ENCODE measurements around the gene PUS10.
"Not testable (repeated sequence)": the region's sequence is repeated elsewhere in the genome, so short reads cannot be mapped to it uniquely, and the experiment has no call there.

Gene PUS10

GRCh38 chr2:60938301-60938700, 79.8 kb downstream of the PUS10 start:
- no peak for DNase-seq
- Mint-ChIP-seq H3K9me3 (no peaks in the 10 kb centered on the region), H3K4me3 (no peak overlapping the region), H3K4me1 (peaks cover 41% of the 10 kb centered on the region), H3K27ac (peak overlapping the region in 1 of 2 donors; percentile 12), H3K27me3 (no peaks in the 10 kb centered on the region)
- ATAC-seq, result no peak

GRCh38 chr2:60936757-60937156, 81.3 kb downstream of the PUS10 start:
- peak; percentile 20 for ATAC-seq
- no peak for DNase-seq
- H3K9me3 Mint-ChIP-seq, result no peaks in the 10 kb centered on the region
- peaks cover 41% of the 10 kb centered on the region for H3K4me1 Mint-ChIP-seq
- no peaks in the 10 kb centered on the region for H3K27me3 Mint-ChIP-seq
- H3K4me3 Mint-ChIP-seq, result no peak overlapping the region
- H3K27ac Mint-ChIP-seq, result no peak overlapping the region

- no peak for ATAC-seq
- H3K27ac Mint-ChIP-seq, result no peak overlapping the region
Measured at GRCh38 chr2:60934165-60934722, 83.8 kb downstream of the PUS10 start.

DNA sequence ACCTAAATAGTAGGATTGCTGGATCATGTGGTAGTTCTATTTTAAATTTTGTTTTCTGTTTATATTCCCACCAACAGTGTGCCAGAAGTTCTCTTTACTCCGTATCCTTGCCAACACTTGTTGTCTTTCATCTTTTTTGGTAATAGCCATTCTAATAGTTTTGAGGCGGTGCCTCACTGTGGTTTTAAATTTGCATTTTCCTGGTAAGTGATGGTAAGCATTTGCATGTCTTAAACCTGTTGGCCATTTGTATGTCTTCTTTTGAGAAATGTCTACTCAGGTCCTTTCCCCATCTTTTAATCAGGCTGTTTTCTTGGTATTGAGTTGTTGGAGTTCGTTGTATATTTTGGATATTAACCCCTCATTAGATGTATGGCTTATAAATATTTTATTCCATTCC, 85.1 kb downstream of the PUS10 start:
- DNase-seq (no peak), ATAC-seq (no peak)
- Mint-ChIP-seq H3K4me1 (peaks cover 23% of the 10 kb centered on the region), H3K9me3 (no peaks in the 10 kb centered on the region), H3K27ac (no peak overlapping the region), H3K4me3 (no peak overlapping the region), H3K27me3 (no peaks in the 10 kb centered on the region)

More at GRCh38 chr2:60934165-60934722, 83.8 kb downstream of the PUS10 start:
- no peaks in the 10 kb centered on the region for H3K9me3 Mint-ChIP-seq
- DNase-seq, result no peak
- peaks cover 35% of the 10 kb centered on the region for H3K4me1 Mint-ChIP-seq
- H3K4me3 Mint-ChIP-seq, result no peak overlapping the region
- H3K27me3 Mint-ChIP-seq, result no peaks in the 10 kb centered on the region

DNA sequence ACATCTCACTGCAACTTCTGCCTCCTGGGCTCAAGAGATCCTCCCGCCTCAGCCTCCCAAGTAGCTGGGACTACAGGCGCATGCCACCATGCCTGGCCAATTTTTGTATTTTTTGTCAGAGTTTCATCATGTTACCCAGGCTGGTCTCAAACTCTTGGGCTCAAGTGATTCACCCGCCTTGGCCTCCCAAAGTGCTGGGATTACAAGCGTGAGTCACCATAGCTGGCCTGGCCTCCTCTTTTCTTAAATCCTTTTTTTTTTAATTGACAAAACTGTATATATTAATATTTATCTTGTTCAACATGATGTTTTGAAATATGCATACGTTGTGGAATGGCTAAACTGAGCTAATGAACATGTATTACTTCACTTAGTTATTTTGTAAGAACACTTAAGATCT, 86.0 kb downstream of the PUS10 start:
- ATAC-seq, H3K4me3 Mint-ChIP-seq, DNase-seq, H3K9me3 Mint-ChIP-seq, H3K27me3 Mint-ChIP-seq: not testable (repeated sequence)
- H3K27ac Mint-ChIP-seq, result peak overlapping the region in 1 of 2 donors; percentile 67
- peaks cover 16% of the 10 kb centered on the region for H3K4me1 Mint-ChIP-seq

- DNase-seq (no peak), ATAC-seq (no peak)
- Mint-ChIP-seq H3K4me3 (no peak overlapping the region), H3K27me3 (no peaks in the 10 kb centered on the region), H3K9me3 (peaks cover 7 to 19% of the 10 kb centered on the region in 2 donors), H3K4me1 (peaks cover 14% of the 10 kb centered on the region), H3K27ac (no peak overlapping the region)
Measured at GRCh38 chr2:60926741-60927552, 91.1 kb downstream of the PUS10 start.

GRCh38 chr2:60925994-60926740, 91.9 kb downstream of the PUS10 start:
- ATAC-seq, result no peak
- no peaks in the 10 kb centered on the region for H3K27me3 Mint-ChIP-seq

DNA sequence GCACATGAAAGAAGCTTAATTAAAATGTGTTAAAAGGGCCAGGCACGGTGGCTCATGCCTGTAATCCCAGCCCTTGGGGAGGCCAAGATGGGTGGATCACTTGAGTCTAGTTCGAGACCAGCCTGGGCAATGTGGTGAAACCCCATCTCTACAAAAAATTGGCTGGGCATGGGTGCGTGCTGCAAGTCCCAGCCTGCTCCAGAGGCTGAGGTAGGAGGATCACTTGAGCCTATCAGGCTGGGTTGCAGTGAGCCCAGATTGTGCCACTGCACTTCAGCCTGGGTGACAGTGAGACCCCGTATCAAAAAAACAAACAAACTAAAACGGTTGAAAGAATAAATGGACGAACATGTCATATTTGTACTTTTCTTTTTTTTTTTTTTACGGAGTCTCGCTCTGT, 110.7 kb downstream of the PUS10 start:
- DNase-seq (no peak), ATAC-seq (no peak)
- no peak overlapping the region for H3K4me3 Mint-ChIP-seq
- H3K27ac Mint-ChIP-seq, result no peak overlapping the region
- peaks cover 41% of the 10 kb centered on the region for H3K4me1 Mint-ChIP-seq
- H3K27me3 Mint-ChIP-seq, result no peaks in the 10 kb centered on the region
- H3K9me3 Mint-ChIP-seq, result no peaks in the 10 kb centered on the region

More at GRCh38 chr2:60925994-60926740, 91.9 kb downstream of the PUS10 start:
- peaks cover 14% of the 10 kb centered on the region for H3K4me1 Mint-ChIP-seq
- H3K27ac Mint-ChIP-seq, result peak overlapping the region in 1 of 2 donors; percentile 22
- H3K4me3 Mint-ChIP-seq, result no peak overlapping the region
- no peak for DNase-seq
- peaks cover 7 to 19% of the 10 kb centered on the region in 2 donors for H3K9me3 Mint-ChIP-seq

- Mint-ChIP-seq H3K27ac (peak overlapping the region in 1 of 2 donors; percentile 86), H3K4me1 (peaks cover 36% of the 10 kb centered on the region), H3K4me3 (no peak overlapping the region), H3K27me3 (no peaks in the 10 kb centered on the region), H3K9me3 (no peaks in the 10 kb centered on the region)
- no peak for DNase-seq
- ATAC-seq, result no peak
Measured at GRCh38 chr2:60906395-60906794, 111.7 kb downstream of the PUS10 start.

- not testable (repeated sequence) for H3K27me3 Mint-ChIP-seq, H3K9me3 Mint-ChIP-seq, H3K4me3 Mint-ChIP-seq, ATAC-seq, DNase-seq
- peaks cover 39% of the 10 kb centered on the region for H3K4me1 Mint-ChIP-seq
- peak overlapping the region in 1 of 2 donors; percentile 61 for H3K27ac Mint-ChIP-seq
Measured at GRCh38 chr2:60905867-60906266, 112.2 kb downstream of the PUS10 start.

DNA sequence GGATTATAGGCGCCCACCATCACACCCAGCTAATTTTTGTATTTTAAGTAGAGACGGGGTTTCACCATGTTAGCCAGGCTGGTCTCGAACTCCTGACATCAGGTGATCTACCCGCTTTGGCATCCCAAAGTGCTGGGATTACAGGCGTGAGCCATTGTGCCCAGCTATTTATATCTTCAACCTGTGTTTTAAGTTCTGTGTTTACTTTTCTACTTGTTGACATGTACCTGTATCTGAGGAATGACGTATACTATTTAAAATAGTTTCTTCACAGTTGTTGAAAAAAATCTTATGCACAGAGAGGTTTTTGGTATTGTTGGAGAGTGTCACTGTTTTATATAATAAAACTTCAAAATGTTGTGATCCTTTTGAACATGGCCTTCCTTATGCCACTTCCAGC, 116.8 kb downstream of the PUS10 start:
- H3K4me1 Mint-ChIP-seq, result peaks cover 74% of the 10 kb centered on the region
- H3K27me3 Mint-ChIP-seq, DNase-seq, H3K27ac Mint-ChIP-seq, H3K9me3 Mint-ChIP-seq, ATAC-seq, H3K4me3 Mint-ChIP-seq: not testable (repeated sequence)

GRCh38 chr2:60899892-60900249, 118.2 kb downstream of the PUS10 start:
- no peaks in the 10 kb centered on the region for H3K27me3 Mint-ChIP-seq
- ATAC-seq, result peak; percentile 61
- peaks cover 60% of the 10 kb centered on the region for H3K4me1 Mint-ChIP-seq
- peak overlapping the region in 1 of 2 donors; percentile 43 for H3K4me3 Mint-ChIP-seq
- no peak for DNase-seq
- peak overlapping the region in 1 of 2 donors; percentile 81 for H3K27ac Mint-ChIP-seq
- no peaks in the 10 kb centered on the region for H3K9me3 Mint-ChIP-seq

GRCh38 chr2:60899230-60899891, 118.7 kb downstream of the PUS10 start:
- peaks cover 57% of the 10 kb centered on the region for H3K4me1 Mint-ChIP-seq
- H3K9me3 Mint-ChIP-seq, result no peaks in the 10 kb centered on the region
- H3K27me3 Mint-ChIP-seq, result no peaks in the 10 kb centered on the region
- peak overlapping the region; percentile 81 to 94 for H3K27ac Mint-ChIP-seq
- peak; percentile 97 for ATAC-seq
- DNase-seq, result peak; percentile 21 to 59
- H3K4me3 Mint-ChIP-seq, result peak overlapping the region; percentile 43 to 80

DNA sequence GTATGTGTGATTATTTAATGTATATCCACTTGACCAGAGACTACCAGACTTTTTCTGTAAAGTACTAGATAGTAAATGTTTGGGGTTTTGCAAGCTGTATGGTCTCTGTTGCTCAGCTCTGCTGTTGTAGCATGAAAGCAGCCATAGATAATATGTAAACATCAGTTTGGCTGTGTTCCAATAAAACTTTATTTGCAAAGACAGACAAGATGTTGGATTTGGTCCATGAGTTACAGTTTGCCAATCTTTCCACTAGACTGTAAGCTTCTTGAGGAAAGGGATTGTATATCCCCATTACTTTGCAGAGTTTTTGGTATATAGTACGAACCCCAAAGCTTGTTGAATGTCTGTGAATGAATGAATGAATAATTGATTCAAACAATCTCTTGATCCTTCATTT, 119.5 kb downstream of the PUS10 start:
- DNase-seq (no peak), ATAC-seq (no peak)
- peak overlapping the region in 1 of 2 donors; percentile 87 for H3K27ac Mint-ChIP-seq
- peaks cover 61% of the 10 kb centered on the region for H3K4me1 Mint-ChIP-seq
- H3K4me3 Mint-ChIP-seq, result peak overlapping the region; percentile 43 to 80
- H3K9me3 Mint-ChIP-seq, result no peaks in the 10 kb centered on the region
- H3K27me3 Mint-ChIP-seq, result no peaks in the 10 kb centered on the region

Data from stimulated activated naive CD8-positive, alpha-beta T cell treated with anti-CD3 and anti-CD28 coated beads, Interleukin-15, amount 100 ng/mL, for 72 hours (primary cell).